K562 (cell line): ENCODE data around the gene WDR3. TPM values are rescaled to one million over a fixed set of nuclear protein-coding genes. Genes with fewer than 3 reads are reported as not detected.

Experiments
- CBX8 ChIP-seq: fragments of 200-600 bp; sonication (generic); IDR thresholded peaks from 2 replicates; pipeline ENCODE4 v1.6.1; 2012; ENCODE audit warnings: borderline replicate concordance, mixed run types, low read depth, mild to moderate bottlenecking, moderate library complexity, mixed read lengths, low read length, control low read depth, inconsistent platforms; ENCODE audit not compliant: poor library complexity, severe bottlenecking; ENCODE audit errors: extremely low read depth
- CGGBP1 ChIP-seq: fragments of 250-450 bp; sonication (Bioruptor Pico); IDR thresholded peaks from 2 replicates; pipeline ENCODE4 v1.9.0; 2021; ENCODE audit warnings: mild to moderate bottlenecking
- CREBBP ChIP-seq: IDR thresholded peaks from one replicate; pipeline ENCODE4 v1.6.1; 2012; ENCODE audit warnings: low read depth, mild to moderate bottlenecking, control low read depth, inconsistent platforms, low read length
- FOXA1 ChIP-seq: fragments of 450-650 bp; IDR thresholded peaks from 2 replicates; pipeline ENCODE4 v1.6.1; 2016; ENCODE audit warnings: mild to moderate bottlenecking, borderline replicate concordance
- FOXP4 ChIP-seq: sonication (generic); formaldehyde crosslinking; IDR thresholded peaks from 2 replicates; pipeline ENCODE4 v1.8.0; 2022; ENCODE audit warnings: mild to moderate bottlenecking, missing genetic modification reagents, borderline replicate concordance
- HIVEP1 ChIP-seq: fragments of 250-450 bp; sonication (Bioruptor Pico); IDR thresholded peaks from 2 replicates; pipeline ENCODE4 v1.4.0; 2020; ENCODE audit warnings: mild to moderate bottlenecking
- HNRNPK ChIP-seq: fragments of 200-400 bp; formaldehyde crosslinking; IDR thresholded peaks from one replicate; pipeline ENCODE4 v1.6.1; 2018; ENCODE audit warnings: mild to moderate bottlenecking, low read depth, low read length; ENCODE audit not compliant: poor library complexity, severe bottlenecking
- MIER1 ChIP-seq: fragments of 450-650 bp; IDR thresholded peaks from 2 replicates; pipeline ENCODE4 v1.6.1; 2016; ENCODE audit warnings: antibody characterized with exemption, mild to moderate bottlenecking, low read depth
- MITF ChIP-seq: IDR thresholded peaks from 2 replicates; pipeline ENCODE4 v1.6.1; 2014; ENCODE audit warnings: antibody characterized with exemption
- NR1H2 ChIP-seq: sonication (generic); formaldehyde crosslinking; IDR thresholded peaks from 2 replicates; pipeline ENCODE4 v1.4.0; 2020; ENCODE audit warnings: mild to moderate bottlenecking, missing genetic modification reagents
- PML ChIP-seq: IDR thresholded peaks from 2 replicates; pipeline ENCODE4 v1.6.1; 2012; ENCODE audit warnings: low read length, inconsistent platforms
- POU5F1 ChIP-seq: fragments of 150-350 bp; IDR thresholded peaks from 2 replicates; pipeline ENCODE4 v1.6.1; 2014; ENCODE audit warnings: borderline replicate concordance, low read length, low read depth, mild to moderate bottlenecking; ENCODE audit not compliant: partially characterized antibody
- TAF1 ChIP-seq: IDR thresholded peaks from 2 replicates; pipeline ENCODE4 v1.6.1; 2011; ENCODE audit warnings: mild to moderate bottlenecking, low read length, moderate library complexity; ENCODE audit not compliant: insufficient read depth, control insufficient read depth, severe bottlenecking; ENCODE audit errors: extremely low read depth
- TFAP4 ChIP-seq: sonication (generic); formaldehyde crosslinking; IDR thresholded peaks from 2 replicates; pipeline ENCODE4 v1.8.0; 2022; ENCODE audit warnings: missing genetic modification reagents, mild to moderate bottlenecking, moderate library complexity, borderline replicate concordance
- ZBTB26 ChIP-seq: fragments of 450-650 bp; formaldehyde crosslinking; IDR thresholded peaks from 2 replicates; pipeline ENCODE4 v1.4.0; 2022; ENCODE audit warnings: missing genetic modification characterization
- polyA plus RNA-seq, 8 experiments: library from polyadenylated mRNA; depleted of rRNA in 4 of 8; stranded (reverse) in 5 of 8; unstranded in 3 of 8; fragments of >200 nt; fragmentation: Nextera tagmentation in 2 of 8; fragmentation: Illumina TruSeq in 1 of 8; extraction: Ambion mirVana in 2 of 8; extraction: Trizol in 1 of 8; gene quantifications; 2 replicates each; pipeline versions ENCODE4 v1.2.1 to v1.2.3, GENCODE V29; 2011 to 2014; ENCODE audit warnings: inconsistent platforms in 1 of 8, missing spikeins in 1 of 8
- total RNA-seq, 7 experiments: library from RNA; depleted of rRNA in 6 of 7; stranded (reverse); fragments of >200 nt in 6 of 7; fragmentation: Illumina TruSeq in 2 of 7; extraction: Trizol in 2 of 7; gene quantifications; 2 replicates each; pipeline versions ENCODE4 v1.2.1 to v1.2.3, GENCODE V29; 2011 to 2021; ENCODE audit warnings: low replicate concordance in 1 of 7
- TF ChIP-seq, protein P1 (sequence below): sonication (generic); formaldehyde crosslinking; IDR thresholded peaks from 2 replicates; pipeline ENCODE4 v1.8.1; 2022; ENCODE audit warnings: missing genetic modification reagents

Gene WDR3
- total and polyA plus RNA-seq, 9 of the 15 experiments (the other 6 are each of a cell fraction or from before 2014, with no cell fraction given): 40.6 to 122 (median 76.5) TPM

DNA sequence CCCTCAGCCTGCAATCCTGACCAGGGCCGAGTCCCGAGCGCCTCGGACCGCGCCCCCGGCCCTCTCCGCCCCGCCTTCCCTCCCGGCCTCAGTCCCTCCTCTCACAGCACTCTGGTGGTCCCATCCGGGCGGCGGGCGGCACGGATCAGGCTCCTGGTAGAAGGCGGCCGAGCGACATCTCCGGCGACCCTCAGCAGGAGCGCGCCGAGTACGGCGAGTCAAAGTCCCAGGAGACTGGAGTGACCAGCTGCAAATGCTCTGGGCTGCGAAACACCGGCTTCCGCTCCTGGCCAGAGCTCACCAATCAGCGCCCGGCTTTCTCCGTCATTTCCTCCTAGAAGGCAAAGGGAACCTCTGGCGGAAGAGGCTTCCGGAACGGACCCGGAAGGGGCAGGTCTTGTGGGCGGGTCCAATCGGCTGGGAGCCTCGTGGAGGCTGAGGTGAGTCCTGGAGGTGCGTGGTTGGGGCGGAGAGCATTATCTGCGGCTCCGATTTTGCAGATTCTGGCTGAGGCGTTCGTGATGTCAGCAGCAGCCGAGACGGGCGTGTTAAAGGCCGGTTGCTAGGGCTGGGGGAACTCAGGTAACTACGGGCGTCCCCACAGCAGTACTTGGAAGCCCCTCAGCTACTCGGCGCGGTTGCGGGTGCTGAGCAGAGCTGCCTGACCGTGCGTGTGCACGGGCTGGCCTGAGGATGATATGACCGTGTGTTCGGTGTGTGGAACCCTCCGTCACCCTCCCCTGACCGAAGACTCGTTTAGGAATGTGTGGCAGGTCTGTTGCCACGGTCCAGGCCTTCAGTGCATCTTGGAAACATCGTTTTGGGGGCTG, at the start of gene WDR3, which contains the start of gene GDAP2 (continued):
- TF ChIP-seq CBX8 (no peak), NR1H2 (CRISPR knock-in tag) (no peak), HIVEP1 (CRISPR knock-in tag) (no peak), CGGBP1 (CRISPR knock-in tag) (no peak), MIER1 (no peak), POU5F1 (no peak), MITF (no peak), TAF1 (peak; percentile 56), FOXP4 (CRISPR knock-in tag) (no peak), TFAP4 (CRISPR knock-in tag) (peak; percentile 98), ZBTB26 (CRISPR knock-in tag) (no peak), CREBBP (no peak), HNRNPK (no peak), PML (no peak), FOXA1 (no peak)
- TF ChIP-seq, protein P1, sequence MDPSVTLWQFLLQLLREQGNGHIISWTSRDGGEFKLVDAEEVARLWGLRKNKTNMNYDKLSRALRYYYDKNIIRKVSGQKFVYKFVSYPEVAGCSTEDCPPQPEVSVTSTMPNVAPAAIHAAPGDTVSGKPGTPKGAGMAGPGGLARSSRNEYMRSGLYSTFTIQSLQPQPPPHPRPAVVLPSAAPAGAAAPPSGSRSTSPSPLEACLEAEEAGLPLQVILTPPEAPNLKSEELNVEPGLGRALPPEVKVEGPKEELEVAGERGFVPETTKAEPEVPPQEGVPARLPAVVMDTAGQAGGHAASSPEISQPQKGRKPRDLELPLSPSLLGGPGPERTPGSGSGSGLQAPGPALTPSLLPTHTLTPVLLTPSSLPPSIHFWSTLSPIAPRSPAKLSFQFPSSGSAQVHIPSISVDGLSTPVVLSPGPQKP (CRISPR knock-in tag): no peak
